ENCODE measurements around the gene SUGCT.

DNA sequence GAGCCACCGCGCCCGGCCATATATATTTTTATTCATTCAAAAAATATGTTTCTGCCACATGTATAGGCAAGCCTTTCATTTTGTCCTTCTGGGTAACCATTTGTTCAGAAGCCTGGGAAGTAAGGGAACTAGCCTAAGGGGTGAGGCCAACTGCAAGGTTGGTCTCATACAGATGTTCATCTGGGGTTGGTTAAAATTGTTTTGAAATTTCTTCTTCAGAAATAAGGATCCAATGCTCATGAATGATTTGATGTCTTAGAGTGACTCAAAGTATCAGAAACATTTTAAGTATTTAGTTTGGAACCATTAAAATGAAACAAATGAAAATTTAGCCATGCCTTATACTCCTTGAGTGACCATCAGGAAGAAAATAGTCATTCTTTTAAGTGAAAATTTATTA lies 397.2 kb downstream of the SUGCT start:
- TF ChIP-seq, protein P1, sequence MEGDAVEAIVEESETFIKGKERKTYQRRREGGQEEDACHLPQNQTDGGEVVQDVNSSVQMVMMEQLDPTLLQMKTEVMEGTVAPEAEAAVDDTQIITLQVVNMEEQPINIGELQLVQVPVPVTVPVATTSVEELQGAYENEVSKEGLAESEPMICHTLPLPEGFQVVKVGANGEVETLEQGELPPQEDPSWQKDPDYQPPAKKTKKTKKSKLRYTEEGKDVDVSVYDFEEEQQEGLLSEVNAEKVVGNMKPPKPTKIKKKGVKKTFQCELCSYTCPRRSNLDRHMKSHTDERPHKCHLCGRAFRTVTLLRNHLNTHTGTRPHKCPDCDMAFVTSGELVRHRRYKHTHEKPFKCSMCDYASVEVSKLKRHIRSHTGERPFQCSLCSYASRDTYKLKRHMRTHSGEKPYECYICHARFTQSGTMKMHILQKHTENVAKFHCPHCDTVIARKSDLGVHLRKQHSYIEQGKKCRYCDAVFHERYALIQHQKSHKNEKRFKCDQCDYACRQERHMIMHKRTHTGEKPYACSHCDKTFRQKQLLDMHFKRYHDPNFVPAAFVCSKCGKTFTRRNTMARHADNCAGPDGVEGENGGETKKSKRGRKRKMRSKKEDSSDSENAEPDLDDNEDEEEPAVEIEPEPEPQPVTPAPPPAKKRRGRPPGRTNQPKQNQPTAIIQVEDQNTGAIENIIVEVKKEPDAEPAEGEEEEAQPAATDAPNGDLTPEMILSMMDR (conservative IDR thresholded peaks at IDR 0.05; ENCODE audit: low read length), result no peak
- TF ChIP-seq EZH2phosphoT487 (IDR thresholded peaks at IDR 0.05; ENCODE audit: borderline replicate concordance), result no peak
